Neural progenitor cell (in vitro differentiated cells): ENCODE results near the gene ZNF366.

Experiments used
- EZH2 ChIP-seq: fragments of 200-600 bp; sonication (generic); IDR thresholded peaks from 2 replicates; pipeline ENCODE4 v1.6.1; 2017; ENCODE audit warnings: antibody characterized with exemption, mild to moderate bottlenecking, moderate library complexity
- TF ChIP-seq, protein P1 (sequence below): fragments of 200-600 bp; sonication (generic); IDR thresholded peaks from 2 replicates; pipeline ENCODE4 v1.5.1; 2017; ENCODE audit warnings: antibody characterized with exemption, mild to moderate bottlenecking

DNA sequence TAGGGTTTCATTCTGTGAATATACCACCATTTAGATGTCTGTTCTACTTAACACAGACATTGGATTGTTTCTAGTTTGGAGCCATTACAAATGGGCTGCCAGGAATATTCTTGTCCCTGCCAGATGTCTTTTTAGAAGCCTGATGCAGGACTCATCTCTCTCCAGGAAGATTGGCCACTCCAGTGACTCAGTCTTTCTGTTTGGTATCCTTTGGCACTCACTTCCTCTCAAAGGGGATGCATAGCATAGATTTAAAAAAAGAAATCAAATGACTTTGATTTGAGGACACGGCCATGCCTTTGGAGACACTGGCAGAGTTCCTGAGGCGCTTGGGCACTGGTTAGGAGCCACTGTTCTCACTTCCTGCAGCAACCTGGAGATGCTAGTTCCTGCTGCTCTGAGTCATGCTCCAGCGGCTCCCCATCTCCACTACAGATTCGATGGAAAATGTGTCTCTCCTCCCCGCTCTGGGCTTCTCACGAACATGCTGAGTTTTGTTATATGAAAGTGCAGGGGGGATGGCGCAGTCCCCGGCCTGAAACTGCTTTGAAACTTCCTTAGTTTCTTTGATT, 3.5 kb upstream of the ZNF366 start:
- no peak for TF ChIP-seq EZH2
- TF ChIP-seq, protein P1, sequence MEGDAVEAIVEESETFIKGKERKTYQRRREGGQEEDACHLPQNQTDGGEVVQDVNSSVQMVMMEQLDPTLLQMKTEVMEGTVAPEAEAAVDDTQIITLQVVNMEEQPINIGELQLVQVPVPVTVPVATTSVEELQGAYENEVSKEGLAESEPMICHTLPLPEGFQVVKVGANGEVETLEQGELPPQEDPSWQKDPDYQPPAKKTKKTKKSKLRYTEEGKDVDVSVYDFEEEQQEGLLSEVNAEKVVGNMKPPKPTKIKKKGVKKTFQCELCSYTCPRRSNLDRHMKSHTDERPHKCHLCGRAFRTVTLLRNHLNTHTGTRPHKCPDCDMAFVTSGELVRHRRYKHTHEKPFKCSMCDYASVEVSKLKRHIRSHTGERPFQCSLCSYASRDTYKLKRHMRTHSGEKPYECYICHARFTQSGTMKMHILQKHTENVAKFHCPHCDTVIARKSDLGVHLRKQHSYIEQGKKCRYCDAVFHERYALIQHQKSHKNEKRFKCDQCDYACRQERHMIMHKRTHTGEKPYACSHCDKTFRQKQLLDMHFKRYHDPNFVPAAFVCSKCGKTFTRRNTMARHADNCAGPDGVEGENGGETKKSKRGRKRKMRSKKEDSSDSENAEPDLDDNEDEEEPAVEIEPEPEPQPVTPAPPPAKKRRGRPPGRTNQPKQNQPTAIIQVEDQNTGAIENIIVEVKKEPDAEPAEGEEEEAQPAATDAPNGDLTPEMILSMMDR, result no peak
